HG03439 (cell line): Measurements from ENCODE around the gene PSD.
"Not testable (repeated sequence)": the region's sequence is repeated elsewhere in the genome, so short reads cannot be mapped to it uniquely, and the experiment has no call there.

Source experiments
- ATAC-seq: cut with Tn5 transposase; IDR thresholded peaks from one replicate; pipeline ENCODE4 v1.9.1; 2021; ENCODE audit warnings: mild to moderate bottlenecking, moderate library complexity; ENCODE audit not compliant: unreplicated experiment

The PSD gene

DNA sequence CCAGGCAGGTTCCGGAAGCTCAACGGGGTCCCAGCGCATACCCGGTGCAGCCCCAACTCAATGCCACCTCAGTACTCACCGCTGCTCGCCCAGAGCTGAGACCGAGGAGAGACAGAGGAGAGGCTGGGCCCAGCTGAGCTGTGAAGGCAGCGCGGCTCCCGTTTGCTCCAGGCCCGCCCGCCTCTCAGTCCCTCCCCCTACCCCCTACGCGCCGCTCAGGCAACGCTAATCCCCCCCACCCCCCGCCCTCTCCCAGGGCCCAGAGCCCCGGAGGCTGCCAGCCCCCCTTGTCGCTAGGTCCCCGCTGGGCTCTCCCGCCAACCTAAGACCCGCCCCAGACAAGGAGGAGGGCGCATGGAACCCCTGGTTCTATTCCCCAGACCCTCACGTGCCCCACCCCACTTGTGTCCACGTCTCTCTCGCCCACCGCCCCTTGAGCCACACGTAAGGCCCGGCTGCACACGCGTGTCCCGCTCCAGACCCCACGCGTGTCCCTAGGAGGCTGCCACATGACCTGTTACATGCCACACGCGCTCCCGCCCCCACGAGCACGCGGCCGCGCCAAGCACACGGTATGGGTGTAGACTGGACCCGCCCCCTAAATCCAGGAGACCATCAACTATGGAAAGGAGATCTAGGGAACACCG, at the start of gene PSD:
Gene PSD, minus strand, starts transcription at position 164 of the 647 bp plus-strand sequence. CDS start 1,747 bp downstream, outside the sequence.
- ATAC-seq = no peak

DNA sequence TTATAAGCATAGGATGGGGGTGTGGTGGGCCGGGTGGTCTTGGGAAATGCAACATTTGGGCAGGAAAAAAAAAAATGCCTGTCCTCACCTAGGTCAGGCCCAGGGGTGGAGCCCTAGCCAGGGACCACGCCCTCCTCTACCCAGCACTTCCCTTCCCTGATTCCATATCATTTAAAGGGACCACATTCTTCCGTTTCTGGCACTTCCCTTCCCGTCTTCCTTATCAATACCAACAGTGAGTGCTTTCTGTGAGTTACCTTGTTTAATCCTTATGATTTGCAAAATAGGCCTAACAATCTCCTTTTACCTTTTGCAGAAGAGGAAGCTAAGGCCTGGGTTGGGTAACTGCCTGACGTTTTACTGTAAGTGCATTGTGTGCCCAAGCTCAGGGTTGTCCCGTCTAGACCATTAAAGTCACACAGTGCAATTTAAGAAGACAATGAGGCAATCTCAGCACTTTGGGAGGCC, 49.4 kb upstream of the PSD start:
- ATAC-seq = no peak

DNA sequence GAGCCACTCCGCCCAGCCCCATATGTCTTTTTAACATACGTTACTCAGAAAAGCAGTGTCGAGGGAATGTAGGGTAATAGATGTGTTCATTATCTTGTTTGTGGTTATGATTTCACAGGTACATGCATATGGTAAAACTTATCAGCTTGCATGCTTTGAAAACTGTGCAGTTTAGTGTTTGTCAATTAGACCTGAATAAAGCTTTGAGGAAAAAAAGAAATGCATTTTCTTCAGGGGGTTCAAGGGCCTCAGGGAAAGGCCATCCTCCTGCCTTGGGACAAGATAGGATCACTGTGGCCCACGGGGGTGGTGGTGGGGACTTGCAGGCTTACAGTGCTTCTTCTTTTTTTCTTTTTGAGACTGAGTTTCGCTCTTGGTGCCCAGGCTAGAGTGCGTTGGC, 48.7 kb upstream of the PSD start:
- no peak for ATAC-seq

DNA sequence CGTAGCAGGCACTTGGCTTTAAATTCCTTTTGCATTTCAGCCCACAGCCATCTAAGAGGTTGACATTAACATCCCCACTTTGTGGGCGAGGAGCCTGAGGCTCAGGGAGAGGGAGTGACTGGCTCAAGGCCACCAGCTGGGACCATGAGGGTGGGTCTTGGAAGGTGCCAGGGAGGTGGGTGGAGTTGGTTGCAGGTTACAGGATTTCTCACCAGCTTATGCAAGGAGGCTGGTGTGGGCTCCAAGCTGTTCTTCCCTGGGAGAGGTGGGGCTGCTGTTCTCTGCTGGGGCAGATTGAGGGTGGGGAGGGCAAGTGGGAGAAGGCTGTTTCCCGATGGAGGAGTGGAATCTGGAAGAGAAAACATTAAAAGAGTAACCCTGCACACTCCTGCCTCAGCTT, 46.9 kb upstream of the PSD start:
- ATAC-seq = no peak

DNA sequence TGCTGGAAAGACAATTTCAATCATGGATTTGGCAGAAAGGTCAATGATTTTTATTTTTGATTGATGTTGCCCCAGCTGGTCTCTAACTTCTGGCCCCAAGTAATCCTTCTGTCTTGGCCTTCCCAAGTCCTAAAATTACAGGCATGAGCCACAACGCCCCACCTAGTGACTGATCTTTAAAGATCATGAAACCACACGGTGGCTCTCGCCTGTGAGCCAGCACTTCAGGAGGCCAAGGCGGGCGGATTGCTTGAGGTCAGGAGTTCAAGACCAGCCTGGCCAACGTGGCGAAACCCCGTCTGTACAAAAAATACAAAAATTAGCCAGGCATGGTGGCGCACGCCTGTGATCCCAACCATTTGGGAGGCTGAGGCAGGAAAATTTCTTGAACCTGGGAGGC, 45.4 kb upstream of the PSD start:
- no peak for ATAC-seq

- no peak for ATAC-seq
These were observed 44.0 kb upstream of the PSD start for GRCh38 chr10:102462512-102463054.

GRCh38 chr10:102461187-102462054, 42.8 kb upstream of the PSD start:
- ATAC-seq = peak; percentile 71

DNA sequence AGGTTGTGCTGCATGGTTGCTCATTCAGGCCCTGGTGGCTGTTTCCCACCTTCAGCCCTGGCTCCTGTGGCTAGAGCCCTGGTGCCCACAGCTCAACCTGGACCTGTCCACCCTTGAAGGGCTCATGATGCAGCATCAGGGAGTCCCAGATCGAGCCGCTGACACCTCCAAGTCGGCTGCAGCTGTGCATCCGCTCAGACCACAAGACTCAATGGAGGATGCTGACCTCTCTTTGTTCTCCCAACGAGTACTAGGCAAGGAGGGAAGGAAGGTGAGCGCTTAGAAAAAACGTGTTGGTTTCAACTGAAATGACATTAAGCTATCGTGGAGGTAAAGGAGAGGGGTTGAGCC, 42.2 kb upstream of the PSD start:
- ATAC-seq = peak; percentile 18

DNA sequence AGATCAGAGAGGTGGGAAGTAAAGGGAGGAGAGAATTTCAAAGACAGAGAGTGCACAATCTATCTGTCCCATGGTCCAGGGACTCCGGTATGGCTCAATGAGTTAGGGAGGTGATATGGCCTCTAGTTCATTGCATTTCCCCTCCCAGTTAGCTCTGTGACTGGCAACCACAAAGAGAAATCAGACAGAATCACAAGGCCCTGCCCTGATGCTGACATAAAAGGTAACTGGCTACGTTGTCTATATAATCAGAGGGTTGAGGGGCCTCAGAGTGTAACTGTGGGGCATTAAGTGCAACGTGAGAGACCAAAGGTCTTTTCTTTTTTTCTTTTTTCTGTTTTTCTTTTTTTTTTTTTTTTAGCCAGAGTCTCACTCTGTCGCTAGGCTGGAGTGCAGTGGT, 40.1 kb upstream of the PSD start:
- ATAC-seq = no peak

GRCh38 chr10:102457591-102458150, 39.1 kb upstream of the PSD start:
- ATAC-seq = no peak

- ATAC-seq = no peak
These were observed 37.4 kb upstream of the PSD start for GRCh38 chr10:102455893-102456471.

DNA sequence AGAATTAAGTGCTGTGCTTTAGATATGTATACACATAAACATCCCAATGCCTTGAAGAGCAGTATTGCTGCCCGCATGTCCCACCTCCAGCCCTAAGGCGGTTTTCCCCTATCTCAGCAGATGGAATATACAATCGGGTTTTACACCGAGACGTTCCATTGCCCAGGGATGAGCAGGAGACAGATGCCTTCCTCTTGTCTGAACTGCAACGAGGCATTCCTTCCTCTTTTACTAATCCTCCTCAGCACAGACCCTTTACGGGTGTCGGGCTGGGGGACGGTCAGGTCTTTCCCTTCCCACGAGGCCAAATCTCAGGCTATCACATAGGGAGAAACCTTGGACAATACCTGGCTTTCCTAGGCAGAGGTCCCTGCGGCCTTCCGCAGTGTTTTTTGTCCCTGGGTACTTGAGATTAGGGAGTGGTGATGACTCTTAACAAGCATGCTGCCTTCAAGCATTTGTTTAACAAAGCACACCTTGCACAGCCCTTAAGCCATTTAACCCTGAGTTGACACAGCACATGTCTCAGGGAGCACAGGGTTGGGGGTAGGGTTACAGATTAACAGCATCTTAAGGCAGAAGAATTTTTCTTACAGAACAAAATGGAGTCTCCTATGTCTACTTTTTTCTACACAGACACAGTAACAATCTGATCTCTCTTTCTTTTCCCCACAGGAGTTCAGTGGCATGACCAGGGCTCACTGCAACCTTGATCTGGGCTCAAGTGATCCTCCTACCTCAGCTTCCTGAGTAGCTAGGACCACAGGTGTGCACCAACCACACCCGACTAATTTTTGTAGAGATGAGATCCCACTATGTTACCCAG, 36.3 kb upstream of the PSD start:
- not testable (repeated sequence) for ATAC-seq

GRCh38 chr10:102453502-102453901, 34.9 kb upstream of the PSD start:
- ATAC-seq = no peak

DNA sequence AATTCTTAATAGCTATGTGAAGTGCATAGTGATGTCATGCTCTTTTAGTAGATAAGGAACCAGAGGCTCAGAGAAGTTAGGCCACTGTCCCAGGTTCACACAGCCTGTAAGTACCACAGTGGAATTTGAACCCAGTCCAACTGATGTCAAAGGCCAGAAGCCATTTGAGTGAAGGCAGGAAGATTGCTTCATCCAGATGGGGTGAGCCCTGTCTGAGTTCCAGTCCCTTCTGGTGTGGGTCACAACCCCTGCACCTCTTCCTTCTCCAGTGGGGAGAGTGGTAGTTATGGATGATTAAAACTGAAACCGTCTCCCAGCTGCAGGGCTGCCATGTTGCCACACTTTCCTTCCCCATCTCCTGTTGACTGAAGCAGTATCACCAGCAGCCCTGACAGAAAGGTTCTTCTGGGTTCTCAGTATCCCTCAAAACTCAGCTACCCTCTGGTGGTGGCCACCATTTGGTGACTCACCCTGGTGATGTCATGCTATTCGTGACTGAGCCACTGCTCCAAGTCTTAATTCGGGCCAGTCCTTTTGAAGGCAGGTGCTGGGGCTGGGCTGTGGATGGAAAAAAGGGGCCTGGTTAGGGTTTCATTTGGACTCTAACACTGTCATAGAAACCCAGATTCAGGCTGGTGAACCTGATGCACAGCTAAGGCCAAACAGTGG, 34.2 kb upstream of the PSD start:
- no peak for ATAC-seq

DNA sequence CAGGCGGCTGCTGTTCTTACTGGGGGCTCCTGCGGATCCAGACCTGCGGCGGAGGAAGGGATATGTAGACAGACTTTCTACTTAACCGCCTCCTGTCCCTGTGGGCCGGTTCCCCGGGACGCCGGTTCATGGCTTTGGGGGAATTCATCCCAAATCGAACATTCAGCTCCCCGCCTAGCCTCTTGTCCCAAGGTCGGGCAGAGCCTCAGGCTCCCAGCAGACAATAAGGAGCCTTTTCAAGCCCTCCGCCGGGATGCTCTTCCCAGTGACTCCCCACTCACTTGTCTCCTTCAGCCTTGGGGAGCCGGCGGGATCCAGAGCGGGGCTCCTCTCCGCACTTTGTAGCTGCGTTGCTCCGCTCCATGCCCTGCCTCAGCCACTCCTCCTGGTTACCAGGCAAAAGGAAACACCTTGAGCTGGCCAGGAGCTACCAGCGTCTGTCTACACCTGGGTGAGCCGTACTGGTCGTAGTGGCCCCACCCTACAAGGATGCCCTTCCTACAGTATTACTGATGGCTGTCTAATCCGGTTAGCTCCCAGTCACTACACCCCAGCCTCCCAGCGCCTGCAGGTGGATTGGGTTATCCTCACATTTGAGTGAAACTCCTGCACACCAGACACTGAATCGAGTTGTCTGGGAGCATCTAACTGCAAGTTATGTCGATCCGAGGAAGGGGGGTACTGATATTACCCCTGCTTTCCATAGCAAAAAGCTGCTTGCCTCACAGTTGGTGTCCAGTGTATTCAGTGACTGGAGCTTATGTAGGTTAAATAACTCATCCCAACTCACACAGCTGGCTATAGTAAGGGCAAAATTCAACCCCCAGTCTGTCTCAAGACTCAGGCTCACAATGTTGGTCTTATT, 32.8 kb upstream of the PSD start, which contains the start of gene C10orf95:
Gene C10orf95, minus strand, starts transcription at position 439 of the 865 bp plus-strand sequence. CDS start 450 bp downstream, outside the sequence.
- ATAC-seq = no peak

DNA sequence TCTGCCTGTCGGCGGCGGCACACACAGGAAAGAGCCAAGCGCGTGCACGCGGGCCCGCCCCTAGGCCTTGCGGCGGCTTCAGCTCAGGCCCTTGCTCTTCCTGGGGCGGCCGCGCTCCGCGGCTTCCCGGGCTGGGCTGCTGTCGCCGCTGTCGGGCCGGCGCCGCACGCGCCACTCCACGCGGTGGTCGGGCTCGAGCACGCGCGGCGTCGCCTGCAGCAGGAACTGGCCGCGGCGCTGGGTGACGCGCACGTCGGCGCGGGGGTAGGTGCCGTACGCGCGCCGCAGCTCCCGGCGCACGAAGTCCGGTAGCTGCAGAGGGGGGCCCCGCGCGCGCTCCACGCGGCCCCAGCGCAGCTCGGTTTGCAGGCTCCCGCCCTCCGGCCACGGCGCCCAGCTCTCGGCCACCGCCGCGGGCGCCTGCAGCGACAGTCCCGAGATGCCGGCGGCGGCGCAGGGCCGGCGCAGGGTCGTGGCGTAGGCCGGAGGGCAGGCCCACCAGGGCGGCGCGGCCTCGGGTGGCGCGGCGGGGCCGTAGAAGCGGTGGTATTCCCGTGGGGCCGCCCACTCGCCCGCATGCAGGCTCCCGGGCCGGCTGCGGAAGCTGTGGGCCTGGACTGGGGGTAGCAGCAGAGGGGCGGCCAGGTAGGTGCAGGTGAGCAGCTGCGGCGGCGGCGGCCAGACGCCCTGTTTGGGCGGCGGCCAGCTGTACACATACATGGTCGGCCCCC, 32.0 kb upstream of the PSD start:
- ATAC-seq = peak; percentile 76

GRCh38 chr10:102450124-102450373, 31.5 kb upstream of the PSD start:
- ATAC-seq = peak; percentile 13

- peak; percentile 40 for ATAC-seq
These were observed 30.9 kb upstream of the PSD start for GRCh38 chr10:102449321-102450123.
